DMS53 treated with DMSO at 0.1 percent for 48 hours (cell line): ENCODE results near the gene SELENOH.

Experiments
- DNase-seq: peaks from one replicate; lab custom pipeline; 2025; ENCODE audit not compliant: unreplicated experiment; lab: John Stamatoyannopoulos, UW

SELENOH gene

DNA sequence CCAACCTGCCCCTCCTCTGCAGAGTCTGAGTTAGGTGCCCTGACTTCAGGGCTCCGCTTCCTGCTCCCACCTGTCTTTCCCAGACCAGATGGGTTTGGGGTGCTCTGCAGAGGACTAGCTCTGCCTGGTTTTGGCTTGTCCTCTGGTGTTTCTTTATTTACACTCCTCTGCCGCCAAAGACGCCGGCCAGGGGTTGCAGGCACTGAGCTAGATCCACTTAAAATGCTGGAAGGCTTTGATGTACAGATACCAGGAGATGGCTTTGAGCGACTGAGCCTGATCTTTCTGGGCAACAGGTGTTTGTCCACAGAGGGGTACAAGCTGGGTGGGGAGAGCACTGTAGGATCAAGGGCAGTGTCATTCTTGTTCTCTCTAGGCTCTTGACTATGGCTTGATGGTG is 3.9 kb downstream of the SELENOH start:
- no peak for DNase-seq

DNA sequence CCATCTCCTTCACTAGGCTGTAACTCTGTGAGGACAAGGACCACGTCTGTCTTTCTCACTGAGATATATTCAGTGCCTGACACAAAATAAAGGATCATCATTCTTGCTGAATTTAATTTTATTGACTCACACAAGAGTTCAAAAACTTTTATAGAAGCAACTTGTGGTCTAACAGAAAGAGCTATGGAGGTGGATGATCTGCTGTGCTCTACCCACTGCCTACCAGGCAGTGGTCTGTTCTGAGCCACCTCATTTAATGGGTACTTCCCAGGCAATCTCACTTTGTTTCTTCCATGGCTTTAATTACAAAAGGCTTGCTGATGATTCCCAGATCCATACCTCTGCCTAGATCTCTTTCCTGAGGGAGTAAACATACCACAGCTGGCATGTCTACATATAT is 5.6 kb downstream of the SELENOH start:
- DNase-seq: no peak

DNA sequence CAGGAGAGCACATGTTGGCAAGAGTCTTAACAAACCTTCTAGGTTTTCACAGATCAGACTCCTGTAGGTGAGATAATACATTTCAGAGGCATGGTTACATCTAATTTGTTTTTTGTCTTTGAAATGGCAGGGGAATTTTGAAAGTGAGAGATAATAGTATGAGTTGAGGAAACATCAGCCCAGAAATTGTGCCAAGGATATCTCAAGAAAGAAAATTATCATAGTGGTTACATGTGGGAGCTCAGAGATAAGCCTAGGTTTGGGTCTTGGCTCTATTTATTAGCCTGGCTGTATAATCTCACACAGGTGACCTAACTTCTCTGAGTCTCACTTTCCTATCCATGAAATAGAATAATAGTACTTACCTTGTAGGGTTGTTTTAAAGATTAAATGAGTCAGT is 9.9 kb downstream of the SELENOH start:
- DNase-seq: no peak

DNA sequence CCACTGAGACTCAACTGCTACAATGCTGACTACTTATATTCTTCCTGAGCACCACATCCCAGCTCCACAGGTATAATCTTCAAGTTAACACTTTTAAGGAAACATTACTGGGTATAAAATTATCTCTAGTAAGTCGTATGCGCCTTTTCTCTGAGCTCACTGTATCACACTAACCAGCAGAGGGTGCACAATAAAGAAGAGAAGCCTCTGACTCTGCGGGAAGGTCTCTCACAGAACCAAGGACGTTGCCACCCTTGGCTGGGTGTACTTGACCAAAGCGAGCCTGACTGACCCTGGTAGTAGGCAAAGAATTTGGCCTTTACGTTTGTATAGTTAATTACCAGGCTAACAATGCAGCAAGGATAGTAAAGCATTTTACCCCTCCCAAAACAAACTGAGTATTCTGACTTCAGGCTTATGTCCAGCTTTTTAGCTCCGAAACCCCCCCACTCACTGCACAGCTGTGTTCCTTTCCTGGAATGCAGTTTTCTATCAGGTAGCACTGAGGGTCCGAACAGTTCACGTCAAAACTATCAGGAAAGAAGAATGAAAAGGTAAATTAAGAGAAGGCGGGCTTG is 10.5 kb downstream of the SELENOH start, which contains the start of gene BTBD18:
Gene BTBD18, minus strand, starts transcription at position 144 of the 578 bp plus-strand sequence. CDS start 631 bp downstream, outside the sequence.
- peak; percentile 10 for DNase-seq

DNA sequence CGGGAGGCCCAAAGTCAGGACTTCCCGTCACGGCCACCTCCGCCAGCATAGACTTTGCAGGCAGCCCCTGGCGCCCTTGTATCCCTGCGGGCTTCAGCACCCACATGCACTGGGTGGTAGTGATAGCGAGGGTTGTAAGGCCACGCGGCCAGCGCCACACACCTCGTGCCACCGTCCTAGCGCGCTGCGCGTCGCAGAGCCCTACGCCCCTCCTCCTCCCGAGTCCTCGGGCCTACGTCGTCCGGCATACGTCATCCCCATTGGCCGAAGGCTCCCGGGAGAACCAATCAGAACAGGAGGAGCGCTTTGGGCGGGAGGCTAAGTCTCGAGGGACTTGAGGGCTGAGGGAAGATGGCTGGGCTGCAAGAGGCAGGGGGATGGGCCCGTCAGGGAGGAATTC is 11.7 kb downstream of the SELENOH start:
- DNase-seq: no peak

DNA sequence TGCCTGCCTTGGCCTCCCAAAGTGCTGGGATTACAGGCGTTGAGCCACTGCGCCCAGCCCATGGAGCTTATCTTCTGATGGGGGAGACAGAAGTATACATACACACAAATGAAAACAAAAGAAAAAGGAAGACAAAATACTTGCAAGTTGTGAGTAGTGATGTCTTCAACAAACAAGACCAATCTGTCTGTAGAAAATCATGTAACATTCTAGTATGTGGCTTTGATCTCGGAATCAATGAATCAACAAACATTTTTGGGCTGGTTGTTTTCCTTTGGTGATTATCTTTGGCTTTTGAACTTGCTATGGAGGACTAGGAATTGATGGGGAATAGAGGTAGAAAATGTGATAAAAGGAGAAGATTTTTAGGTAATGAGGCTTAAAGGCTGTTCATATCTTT is 16.9 kb downstream of the SELENOH start:
- DNase-seq: no peak

DNA sequence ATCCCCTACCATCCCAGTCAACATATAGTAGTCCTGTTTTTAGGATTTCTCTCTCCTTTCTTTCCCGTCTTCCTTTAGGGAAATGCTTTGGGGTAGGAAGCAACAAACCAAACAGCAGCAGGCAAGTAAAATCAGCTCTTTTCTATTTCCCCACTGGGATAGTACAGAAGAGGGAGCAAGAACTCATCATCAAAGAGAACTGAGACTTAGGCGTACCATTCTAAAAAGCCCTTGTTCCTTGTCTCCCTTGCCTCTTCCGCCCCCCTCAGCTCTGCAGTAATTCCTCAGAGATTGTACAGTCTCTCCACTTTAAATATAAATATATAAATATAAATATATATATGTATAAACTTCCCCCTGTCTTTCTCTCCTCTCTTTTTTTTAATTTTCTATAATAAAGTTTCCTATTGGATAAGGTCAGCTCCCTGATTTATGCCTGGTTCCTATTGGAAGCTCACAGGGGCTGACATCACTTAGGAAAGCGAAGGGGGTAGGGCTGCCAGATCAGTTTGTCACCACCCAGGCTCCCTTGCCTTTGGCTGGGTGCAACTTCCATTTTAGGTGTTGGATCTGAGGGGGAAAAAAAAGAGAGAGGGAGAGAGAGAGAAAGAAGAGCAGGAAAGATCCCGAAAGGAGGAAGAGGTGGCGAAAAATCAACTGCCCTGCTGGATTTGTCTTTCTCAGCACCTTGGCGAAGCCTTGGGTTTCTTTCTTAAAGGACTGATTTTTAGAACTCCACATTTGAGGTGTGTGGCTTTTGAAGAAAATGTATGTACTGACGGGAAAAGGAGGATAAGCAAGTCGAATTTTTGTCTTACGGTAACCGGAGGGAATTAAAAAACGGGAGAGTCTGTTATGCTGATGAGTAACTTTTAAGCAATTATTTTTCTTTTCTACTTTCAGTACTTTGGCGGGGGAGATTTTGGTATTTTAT is 20.3 kb downstream of the SELENOH start, which contains the start of gene CTNND1:
Gene CTNND1, plus strand, starts transcription at position 502 of the 934 bp plus-strand sequence. CDS start 29,677 bp downstream, outside the sequence.
- peak; percentile 74 for DNase-seq

DNA sequence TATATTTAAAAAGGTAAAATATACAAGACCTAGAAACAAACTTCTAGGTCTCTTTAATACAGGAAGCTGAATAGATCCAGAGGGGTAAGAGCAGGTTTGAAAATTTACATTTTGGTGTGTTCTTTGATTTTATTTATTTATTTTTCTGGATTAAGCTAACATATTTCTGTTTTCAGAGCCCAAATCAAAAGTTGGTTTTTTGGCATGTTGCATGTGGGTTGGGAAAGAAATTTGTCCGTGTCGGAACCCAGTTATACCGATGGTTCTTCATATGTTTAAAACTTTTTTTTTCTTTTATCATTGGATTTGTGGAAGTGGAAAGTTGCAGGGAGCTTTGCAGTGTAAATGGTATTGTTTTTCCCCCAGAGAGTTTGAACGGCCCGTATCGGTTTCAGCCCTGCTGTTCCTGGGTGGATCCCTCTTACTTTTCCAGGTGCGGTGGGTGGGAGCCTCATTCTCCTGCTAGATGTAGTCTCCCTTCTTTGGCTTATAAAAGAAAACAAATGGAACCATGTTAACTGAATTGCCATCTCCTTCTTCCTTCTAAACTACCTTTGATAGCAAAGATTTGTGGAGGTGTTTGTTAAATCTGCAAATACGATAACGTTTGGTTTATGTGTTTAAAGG is 21.1 kb downstream of the SELENOH start:
- DNase-seq: no peak

DNA sequence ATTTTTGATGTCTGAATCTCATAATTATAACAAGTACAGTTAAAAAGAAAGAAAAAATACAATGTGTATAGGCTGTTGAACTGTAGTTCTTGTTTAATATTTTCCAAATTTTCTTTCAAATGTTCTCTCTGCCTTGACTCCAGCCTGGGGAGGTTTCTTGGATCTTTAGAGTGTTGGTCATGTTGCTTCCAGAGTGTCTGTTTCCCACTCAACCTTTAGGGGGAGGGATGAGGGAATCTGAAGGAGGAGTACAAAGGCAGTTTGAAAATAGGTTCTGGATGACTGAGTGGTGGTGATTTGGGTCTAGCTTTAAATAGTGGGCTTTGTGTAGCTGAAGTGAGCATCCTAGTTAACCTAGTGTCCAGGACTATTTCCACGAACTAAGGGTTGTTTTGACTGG is 22.3 kb downstream of the SELENOH start:
- no peak for DNase-seq

DNA sequence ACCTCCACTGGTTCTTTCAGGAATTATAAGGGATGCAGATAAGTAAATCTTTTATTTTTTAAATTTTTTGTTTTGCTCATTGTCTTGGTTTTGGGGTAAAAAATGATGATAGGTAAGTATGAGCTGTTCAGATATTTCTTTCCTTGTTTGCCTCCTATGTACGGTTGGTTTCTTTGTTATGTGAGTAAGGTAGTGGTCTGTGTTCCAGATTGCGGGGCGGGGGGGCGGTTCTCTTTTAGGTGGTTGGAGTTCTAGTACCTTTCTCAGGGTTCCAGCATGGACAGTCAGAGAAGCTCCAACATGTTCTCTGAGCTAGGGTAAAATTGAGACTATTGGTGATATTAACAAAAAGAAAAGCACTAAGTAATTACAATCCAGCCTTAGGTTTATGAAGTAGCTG is 22.7 kb downstream of the SELENOH start:
- no peak for DNase-seq

DNA sequence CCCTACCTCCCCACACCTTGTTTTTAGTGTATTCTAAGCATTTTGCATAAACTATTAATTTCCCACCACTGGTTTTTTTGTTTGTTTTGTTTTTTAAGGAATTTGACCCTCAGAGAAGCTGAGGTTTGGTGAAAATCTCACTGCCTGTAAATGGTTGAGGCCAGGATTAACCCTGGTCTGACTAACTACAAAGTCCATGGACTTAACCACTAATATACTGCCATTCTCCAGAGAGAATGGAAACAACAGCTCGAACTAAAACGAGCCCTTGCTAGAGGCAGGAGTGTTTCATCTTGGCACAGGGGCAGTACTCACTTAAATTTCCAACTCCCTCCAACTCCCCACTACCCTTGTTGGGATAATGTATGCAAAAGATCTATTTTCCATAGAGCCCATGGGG is 23.3 kb downstream of the SELENOH start:
- DNase-seq: no peak

DNA sequence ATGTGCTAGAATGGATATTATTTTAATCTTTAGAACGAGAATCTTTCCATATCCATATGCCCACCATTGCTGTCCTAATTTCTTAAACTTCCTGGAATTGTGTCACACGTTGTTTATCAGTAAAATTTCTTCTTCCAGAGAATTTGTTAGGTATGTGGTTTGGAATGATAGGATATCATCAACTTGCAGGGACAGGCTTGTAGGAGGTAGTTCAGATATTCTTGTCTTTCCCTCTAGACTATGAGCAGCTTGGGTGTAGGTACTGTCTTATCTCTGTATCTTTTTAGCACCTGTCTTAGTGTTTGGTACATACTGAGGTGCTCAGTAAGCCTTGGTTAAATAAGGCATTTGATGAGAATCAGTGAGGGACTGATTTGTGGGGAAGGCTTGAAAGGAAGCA is 23.7 kb downstream of the SELENOH start:
- no peak for DNase-seq

DNA sequence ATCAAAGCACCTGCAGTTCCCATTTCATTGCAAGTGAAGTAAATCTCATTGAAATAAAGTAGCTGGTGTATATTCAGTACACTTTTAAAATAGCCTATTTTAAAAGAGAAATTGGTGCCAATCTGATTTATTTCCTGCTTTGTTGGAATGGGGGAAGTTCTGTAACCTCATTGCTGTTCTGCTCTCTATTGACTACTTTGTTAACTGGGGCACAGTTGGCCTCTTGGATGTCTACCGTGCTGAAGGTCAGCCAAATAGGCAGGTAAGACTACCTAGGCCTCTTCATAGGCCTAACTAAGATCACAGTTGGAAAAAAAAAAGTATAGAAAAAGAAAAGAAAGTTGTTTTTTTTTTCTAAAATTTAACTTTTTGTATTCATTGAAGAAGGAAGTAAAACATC is 29.5 kb downstream of the SELENOH start:
- DNase-seq: no peak

DNA sequence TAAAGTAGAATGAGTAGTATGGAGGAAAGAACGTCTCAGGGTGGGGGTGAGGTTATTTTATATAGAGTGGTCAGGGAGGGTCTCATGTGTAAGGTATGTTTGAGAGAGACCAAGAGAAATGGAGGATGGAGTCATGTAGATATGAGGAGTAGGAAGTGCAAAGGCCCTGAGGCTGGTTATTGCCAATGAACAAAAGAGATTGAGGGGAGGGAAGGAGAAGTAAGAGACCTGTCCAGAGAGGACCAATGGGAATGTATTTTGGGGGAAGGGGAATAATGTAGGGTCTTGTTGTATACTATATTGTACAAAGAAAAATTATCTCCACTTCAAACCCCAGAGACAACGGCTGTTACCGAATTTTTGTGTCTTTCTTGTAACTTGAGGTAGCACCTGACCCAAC is 30.1 kb downstream of the SELENOH start:
- no peak for DNase-seq

DNA sequence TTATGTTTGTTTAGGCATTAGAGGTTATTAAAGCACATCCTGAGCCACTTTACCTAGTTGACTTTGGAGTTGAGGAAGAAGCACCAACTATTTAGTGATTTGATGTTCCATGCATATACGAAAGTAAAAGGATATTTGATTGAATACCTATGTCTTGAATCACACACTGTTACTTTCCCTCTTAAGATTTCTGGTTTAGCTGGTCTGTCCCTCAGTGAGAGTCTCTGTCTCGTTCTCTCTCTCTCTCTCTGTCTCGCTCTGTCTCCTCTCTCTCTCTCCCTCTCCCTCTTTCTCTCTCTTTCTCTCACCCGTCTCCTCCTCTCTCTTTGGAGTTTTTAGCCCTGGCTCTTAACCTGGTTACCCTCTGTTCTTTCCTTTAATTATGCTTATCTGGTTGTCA is 31.3 kb downstream of the SELENOH start:
- no peak for DNase-seq

DNA sequence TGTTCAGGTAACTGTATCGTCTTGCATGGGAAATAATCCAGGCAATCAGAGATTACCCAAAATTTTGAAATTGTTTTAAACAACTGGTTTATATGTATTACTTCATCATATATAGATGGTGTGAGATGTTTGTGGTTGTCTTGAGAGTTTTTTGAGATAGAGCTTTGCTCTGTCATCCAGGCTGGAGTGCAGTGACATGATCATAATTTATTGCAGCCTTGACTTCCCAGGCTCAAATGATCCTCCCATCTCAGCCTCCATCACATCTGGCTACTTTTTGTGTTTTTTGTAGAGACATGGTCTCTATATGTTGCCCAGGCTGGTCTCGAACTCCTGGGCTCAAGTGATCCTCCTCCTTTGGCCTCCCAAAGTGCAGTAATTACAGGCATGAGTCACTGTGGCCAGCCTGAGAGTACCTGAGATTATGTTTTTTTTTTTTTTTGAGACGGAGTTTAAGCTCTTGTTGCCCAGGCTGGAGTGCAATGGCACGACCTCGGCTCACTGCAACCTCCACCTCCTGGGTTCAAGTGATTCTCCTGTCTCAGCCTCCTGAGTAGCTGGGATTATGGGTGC is 31.8 kb downstream of the SELENOH start:
- DNase-seq: no peak

DNA sequence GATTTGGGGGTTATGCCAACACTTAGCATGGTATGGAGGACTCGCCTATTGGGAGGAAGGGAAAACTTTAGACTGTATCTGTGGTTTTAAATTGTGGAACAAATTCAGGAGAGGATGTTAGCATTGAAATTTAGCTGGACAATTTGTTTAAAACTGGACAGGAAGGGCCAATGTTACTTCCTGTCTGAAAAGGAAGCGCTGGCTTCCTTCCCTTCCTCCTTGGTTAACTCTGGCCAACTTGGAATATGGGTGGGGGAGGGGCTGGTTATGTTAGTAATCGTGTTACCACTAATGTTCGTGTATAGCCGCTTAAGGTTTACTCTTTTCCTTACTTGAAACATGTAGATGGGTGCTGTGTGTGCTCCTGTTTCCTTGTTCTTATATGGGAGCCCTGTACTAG is 34.2 kb downstream of the SELENOH start:
- DNase-seq: no peak

DNA sequence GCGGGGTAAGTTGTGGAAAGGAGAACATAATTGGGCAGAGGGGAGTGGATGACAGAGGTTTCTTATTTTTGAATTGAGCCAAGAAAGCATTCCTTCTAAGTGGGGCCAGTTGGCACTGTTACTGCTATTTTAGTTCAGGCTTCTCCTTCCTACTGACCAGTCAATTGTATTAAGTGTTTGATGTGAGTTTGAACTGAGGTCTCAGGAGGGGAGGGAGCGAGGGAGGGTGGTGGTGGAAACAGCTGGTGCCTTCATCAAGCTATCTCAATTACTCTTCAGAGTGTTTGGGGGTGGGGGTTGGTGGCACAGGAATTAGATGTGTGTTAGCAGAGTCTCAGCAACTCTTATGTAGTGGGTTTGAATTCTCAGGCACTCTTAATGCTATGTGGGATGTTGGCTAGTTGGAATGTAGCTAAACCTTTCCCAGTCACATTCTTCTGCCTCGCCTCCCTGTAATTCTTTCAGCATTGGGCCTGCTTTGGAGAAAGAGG is 34.8 kb downstream of the SELENOH start:
- no peak for DNase-seq

DNA sequence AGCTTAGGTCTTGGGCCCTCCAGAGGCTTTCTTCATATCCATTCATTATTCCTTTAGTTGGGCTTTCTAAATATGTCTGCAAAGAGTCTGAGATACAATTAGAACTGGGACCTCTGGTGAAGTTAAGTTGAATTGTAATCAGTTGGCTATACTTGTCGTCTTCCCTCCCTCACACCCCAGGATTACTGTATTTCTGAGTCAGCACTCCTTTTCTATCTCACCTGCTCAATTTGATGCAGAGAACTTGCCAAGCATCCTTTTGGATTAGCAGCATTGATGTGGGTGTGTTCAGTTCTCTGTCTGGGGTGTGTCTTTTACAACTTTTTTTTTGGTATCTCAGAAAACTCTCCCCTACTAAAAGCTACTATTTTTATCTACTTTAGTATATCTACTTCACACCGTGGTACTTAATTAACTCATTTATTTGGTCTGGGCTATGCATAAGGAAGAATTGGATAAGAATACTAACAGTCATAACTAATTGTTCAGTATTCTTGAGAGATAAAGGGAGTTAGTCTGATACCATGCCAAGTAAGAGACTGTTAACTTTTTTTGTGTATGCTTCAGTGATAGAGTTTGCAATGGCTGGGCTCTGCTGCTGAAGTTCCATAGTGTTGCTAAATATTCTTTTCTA is 35.4 kb downstream of the SELENOH start:
- no peak for DNase-seq

DNA sequence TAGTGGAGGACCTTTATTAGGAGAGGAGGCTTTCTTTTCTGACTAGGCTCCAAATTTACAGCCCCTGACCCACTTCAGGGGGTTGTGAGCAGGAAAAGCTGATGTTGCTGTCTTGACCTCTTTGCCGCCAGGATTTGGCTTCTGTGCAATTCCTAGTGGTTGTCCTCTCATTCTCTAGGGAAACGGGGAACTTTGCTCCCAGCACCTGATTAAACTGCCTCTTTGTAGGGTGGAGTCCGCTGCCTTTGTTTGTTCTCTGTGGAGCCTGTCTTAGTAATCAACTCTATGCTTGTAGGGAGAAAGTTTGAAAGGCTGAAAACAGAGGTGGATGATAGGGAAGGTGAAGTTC is 36.7 kb downstream of the SELENOH start:
- no peak for DNase-seq
